Prostate gland (tissue), 2 donors: ENCODE measurements around the gene SOHLH2.

Source experiments
- CTCF ChIP-seq, 4 experiments: fragments of 200-600 bp in 2 of 4; fragments of 450-650 bp in 2 of 4; sonication (generic) in 2 of 4; IDR thresholded peaks; 1 replicate in 3 of 4; 2 replicates in 1 of 4; pipeline ENCODE4 v1.5.1; 2016 to 2019; ENCODE audit warnings: antibody characterized with exemption in 4 of 4, mild to moderate bottlenecking in 2 of 4, moderate library complexity in 2 of 4
- POLR2A ChIP-seq: fragments of 450-650 bp; IDR thresholded peaks from one replicate; pipeline ENCODE4 v1.6.1; 2016; ENCODE audit warnings: antibody characterized with exemption, mild to moderate bottlenecking
- POLR2AphosphoS5 ChIP-seq: sonication (generic); formaldehyde crosslinking; IDR thresholded peaks from one replicate; pipeline ENCODE4 v1.6.1; 2017; ENCODE audit warnings: antibody characterized with exemption

- TF ChIP-seq CTCF (IDR thresholded peaks at IDR 0.05): no peak
- no peak for TF ChIP-seq POLR2A
- TF ChIP-seq POLR2AphosphoS5: no peak
These were observed 30.6 kb upstream of the SOHLH2 start for GRCh38 chr13:36244990-36245389.
